Skin of body (tissue), 2 donors: ENCODE results near the gene TXNRD3. TPM values are rescaled to one million over a fixed set of nuclear protein-coding genes. Genes with fewer than 3 reads are reported as not detected.

ENCODE experiments used
- DNase-seq: peaks from one replicate; lab custom pipeline; 2025; lab: John Stamatoyannopoulos, UW
- total RNA-seq: library from RNA; depleted of rRNA; stranded (reverse); fragments of >200 nt; gene quantifications from one replicate; pipeline ENCODE4 v1.2.3, GENCODE V29; 2014

The TXNRD3 gene
- 13.6 TPM for total RNA-seq

DNA sequence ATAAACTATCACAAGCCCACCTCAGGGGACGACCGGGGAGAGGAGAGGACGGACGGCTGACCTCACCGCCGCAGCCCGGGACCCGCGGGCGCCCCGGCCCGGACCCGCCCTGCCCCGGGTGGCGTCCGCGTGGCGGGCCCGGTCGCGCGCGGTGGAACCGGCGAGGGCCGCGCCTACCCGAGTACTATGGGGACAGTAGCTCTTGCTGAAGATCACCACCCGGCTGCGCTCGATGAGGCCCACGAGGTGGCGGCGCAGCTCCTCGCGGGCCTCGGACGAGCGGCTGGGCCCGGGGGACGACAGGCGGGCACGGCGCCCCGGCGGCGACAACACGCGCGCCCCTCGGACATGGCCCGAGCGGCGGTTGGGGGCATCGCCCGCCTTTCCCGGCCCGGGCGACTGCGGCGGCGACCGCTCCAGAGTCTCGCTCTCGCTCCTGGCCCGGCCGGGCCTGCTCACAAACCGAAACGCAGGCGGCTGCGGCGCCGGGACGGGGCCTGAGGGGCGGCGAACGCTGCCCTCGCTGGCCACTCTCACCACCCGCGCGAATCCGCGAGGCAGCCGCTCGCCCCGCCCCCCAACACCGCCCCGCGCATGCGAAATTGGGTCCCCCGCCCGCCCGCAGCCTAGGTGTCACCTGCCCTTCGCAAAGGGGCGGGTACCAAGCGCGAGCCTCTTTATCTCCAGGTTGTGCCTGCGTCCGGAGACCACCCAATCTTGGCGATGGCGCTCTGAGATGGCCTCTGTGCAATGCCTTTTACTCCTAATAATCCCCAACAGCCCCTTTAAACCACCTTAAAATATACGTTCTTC, at the start of gene TXNRD3:
Gene TXNRD3, minus strand, starts transcription at position 554 of the 813 bp plus-strand sequence.
- DNase-seq, result no peak

DNA sequence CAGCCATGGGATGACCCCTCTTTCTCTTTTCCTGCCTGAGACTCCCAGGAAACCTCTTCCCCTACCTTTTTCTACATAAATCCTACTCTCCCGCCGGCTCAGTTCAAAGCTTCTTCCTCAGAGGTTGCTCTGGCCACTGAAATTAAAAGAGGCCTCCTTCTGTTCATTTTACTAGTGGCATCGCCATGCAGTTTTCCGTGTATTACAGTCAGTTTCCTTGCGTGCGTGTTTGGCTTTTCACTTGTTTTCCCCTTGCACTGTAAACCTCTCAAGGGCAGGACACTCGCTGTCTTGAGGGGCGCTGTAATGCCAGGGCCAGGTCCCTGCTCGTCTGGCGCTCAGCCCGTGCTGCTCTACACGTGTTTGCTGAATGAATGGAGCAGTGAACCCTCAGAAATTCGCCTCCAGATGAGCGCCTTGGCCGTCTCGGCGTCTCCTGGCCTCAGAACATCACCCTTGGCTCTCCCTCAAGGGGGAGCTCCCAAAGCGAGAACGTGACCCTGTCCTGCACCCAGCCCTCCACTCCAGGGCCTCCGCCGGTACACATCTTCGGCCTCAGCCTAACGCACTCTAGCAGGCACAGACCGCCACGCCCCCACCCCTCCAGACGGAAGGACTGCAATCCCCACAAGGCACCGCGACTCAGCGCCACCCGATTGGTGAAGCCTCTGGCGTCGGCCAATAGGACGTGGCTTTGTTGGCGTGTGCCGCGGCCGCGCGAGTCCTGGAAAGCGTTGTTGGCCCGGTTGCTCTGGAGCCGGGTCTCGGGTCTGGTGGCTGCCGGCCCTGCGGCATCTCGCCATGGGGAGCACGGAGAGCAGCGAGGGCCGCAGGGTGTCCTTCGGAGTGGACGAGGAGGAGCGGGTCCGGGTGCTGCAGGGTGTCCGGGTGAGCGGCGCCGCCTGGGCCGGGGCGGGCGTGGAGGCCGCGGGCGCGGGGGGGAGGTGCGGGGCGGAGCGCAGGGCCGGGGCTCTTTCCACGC, 48.9 kb upstream of the TXNRD3 start, which contains the start of gene CHCHD6:
Gene CHCHD6, plus strand, starts transcription at position 729 of the 982 bp plus-strand sequence. Its CDS starts 73 bp downstream, at position 802.
- peak; percentile 93 for DNase-seq

DNA sequence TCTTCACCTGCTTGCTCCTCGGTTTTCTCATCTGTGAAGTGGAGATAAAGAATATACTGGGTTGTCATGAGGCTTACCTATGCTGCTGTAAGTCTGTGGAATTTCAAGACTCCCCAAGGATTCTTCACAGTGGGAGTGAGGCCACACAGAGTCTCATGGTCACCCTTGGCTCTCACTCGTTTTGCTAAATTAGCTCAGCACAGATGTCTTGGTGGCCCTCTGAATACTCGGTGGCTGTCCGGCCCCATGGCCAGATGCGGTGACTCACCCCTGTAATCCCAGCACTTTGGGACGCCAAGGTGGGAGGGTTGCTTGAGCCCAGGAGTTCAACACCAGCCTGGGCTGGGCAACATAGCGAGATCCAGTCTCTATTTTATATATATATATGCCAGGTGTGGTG, 44.1 kb upstream of the TXNRD3 start:
- no peak for DNase-seq

DNA sequence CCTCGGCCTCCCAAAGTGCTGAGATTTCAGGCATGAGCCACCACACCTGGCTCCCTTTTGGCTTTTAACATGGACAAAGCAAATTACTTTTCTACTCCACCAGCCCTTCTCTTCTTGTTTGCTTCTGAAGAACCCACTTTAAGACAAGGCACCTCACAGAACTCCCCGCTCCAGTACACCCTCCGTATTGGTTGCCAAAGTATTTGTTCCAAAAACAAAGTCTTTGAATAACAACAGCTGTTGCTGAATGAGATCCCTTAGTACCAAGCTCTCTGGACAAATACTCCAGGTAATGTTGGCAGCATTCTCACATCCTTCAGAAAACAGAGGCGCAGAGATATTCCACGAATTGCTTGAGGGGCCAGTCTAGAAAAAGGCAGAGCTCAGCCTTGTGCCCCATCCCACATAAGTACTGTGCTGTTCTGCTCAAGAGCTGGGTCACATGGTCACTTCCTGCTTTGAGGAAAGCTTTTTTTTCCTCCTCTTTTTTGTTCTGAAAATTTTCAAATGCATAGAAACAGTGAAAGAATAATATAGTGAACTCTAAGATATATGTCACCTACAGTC, 41.9 kb upstream of the TXNRD3 start:
- no peak for DNase-seq

DNA sequence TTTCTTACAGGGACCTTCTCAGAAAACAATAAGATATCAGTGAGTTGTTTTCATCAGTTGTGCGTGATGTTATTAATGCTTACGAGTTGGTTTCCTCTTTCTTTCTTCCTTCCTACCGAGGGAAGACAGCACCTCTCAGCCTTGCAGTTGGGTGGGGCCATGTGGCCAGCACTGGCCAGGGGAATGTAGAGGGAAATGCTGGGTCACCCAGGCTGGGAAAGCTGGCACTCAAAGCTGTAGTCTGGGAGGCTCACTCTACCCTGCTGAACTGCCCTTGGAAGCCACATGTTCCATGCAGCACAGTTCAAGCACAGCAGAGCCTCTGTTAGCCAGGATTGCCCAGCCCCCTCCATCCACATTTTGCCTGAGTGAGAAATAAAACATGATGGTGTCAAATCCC, 39.0 kb upstream of the TXNRD3 start:
- no peak for DNase-seq

DNA sequence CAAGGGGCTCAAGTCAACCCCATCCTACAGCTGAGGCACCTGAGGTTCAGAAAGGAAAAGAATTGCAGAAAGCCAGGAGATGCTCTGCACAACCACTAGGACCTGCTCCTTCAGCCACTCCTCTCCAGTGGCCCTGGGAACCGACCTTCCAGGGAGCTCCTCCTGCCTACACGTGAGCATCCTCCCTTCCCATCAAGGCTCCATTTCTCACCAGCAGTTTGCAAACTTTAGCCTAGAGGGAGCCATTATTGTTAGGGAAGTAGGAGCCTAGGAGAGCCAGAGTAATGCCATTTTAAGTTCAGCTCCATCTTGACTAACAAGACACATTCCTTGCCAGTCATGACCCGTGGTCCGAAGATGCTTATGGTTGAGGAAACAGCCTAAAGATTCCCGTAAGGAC, 37.9 kb upstream of the TXNRD3 start:
- DNase-seq, result no peak

DNA sequence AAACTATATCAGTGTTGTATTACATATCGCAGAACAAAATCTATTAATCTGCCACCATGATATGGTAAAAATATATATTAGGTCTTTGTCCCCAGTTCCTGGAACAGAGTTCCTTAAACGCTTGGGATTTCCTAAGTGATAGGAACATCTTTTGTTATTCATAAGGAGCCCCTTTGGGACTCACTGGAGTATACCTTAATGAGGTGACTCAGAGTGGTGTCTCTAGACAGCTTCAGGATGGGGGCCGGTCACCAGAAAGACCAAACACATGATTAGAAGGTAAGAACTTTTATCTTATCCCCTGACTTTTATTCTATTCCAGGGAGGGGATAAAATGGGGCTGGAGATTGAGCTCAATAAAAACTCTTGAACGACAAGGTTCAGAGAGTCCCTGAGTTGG, 36.8 kb upstream of the TXNRD3 start:
- no peak for DNase-seq

DNA sequence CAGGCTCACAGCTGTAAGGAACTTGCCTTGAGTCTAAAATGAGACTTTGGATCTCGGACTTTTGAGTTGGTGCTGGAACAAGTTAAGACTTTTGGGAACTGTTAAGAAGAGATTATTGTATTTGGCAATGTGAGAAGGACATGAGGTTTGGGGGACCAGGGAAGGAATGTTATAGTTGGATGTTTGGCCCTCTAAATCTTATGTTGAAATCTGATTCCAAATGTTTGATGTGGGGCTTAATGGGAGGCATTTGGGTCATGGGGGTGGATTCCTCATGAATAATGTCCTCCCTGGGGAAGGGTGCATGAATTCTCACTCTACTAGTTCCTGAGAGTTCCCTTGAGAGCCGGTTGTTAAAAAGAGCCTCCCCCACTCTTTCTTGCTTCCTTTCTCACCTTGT, 30.6 kb upstream of the TXNRD3 start:
- DNase-seq, result no peak

DNA sequence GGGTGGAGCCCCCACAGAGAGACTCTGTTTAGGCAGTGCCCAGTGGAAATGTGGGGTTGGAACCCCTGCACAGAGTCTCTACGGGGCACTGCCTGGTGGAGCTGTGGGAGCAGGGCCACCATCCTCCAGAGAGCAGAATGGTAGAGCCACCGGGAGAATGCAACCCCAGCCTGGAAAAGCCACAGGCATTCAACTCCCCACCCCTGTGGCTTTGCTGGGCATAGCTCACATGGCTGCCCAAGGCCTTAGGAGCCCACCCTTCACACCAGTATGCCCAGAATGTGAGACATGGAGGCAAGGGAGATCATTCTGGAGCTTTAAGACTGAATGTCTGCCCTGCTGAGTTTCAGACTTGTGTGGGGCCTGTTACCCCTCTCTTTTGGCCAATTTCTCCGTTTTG, 30.1 kb upstream of the TXNRD3 start:
- DNase-seq, result no peak

DNA sequence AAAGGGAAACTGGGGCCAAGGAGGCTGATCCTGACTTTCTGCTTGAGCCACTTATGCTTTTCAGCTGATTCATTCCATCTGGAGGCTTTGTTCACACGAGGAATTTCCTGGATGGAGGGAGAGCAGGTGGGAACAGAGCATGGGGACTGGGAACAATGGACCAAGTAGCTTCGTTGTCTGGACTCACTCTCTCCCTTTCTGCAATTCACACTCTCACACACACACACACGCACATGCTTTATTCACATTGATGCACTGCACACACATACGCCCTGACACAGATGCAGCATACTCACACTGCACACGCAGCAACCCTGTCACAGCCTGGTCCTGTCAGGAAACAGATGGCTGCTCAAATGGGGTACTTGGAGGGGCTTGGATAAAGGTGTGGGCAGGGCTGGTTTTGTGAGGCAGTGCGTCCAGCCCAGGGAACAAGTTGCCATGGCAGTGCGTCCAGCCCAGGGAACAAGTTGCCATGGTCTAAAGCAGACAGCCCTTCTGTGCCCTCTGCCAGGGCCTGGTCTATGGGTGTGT, 29.4 kb upstream of the TXNRD3 start:
- DNase-seq, result peak; percentile 15

DNA sequence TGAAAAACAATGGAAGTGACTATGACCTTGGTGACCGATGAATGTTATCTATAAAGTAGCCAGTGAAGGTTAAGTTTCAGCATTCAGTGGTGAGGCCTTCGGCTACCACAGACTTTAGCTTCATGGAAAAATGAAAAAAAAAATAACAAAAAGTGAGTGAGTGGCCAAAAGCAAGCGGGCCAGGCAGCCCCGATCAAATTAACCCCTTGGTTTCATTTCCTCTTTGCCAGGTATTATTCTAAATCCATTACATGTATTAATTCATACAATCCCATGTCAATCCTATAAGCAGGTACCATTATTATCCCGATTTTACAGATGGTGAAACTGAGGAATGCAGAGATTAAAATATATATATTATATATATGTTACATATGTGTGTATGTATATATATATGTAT, 28.1 kb upstream of the TXNRD3 start:
- DNase-seq, result no peak

DNA sequence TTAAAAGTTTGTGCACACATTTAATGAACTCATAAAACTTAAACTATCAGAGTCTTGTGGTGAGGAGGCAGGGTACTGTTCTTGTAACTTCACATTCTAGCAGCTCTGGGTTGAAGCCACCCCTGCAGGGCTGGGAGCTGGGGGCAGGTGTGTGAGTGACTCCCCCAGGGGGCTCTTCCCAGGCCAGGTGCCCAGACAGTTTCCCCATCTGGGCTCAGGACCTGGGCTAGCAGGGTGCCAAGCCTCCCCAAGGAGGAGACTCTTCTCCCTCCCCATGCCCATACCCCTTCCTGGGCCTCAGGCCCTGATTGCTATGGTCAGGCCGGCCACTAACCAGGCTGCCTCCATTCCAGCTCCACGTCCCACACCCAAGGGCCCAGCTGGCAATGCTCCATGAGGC, 27.1 kb upstream of the TXNRD3 start:
- no peak for DNase-seq

DNA sequence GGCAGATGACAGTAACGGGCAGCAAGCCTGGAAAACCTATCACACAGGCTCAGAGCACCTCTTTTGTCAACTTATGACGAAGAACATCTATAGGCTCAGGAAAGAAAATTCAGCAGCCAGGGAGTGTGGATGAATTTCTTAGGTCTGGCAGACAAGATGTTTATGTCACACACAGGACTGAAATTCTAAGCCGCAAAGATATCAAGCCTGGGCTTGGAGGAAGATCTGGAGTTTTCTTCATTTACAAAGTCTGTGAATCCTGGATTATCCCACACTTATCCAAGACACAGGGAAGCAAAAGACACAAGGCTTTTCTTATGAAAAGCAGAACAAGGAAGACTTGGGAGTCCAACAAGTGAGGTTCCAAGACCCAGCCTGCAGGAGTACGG, 25.7 kb upstream of the TXNRD3 start:
- no peak for DNase-seq

DNA sequence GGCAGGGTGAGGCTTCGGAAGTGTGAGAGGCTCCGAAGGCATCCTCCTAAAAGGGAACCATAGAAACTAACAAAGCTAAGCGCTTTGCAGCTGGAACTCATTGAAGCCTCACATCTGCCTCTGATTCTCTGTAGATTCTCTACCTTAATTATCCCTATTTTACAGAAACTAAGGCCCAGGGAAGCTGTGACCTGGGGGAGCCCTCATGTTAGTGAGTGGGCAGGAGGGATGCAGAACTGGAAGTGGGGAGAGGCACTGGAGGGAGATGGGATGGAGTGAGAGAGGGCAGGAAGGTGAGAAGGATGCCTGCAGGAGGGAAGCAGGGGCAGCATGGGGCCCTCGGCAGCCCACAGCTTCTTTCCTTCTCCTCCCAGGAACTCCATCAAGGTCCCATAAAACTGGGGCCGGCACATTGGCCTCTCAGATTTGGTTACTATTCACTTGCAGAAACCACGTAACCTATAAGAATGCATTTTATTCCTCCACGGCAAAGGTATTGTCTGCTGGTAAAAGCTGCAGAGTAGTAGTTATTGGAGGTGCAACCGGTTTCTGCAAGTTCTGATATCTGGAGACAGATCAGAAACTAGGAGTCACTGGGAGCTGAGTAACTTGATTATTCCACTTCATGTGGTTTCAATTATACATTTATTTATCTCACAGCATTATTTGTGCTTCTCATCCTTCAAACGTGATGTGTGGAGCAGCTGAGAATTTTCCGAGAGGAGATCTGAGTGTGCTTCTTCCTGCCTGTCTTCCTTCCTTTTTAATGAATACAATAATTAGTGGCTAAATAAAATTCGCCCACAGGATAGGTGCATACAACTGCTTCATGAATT, 25.1 kb upstream of the TXNRD3 start:
- peak; percentile 1 for DNase-seq

DNA sequence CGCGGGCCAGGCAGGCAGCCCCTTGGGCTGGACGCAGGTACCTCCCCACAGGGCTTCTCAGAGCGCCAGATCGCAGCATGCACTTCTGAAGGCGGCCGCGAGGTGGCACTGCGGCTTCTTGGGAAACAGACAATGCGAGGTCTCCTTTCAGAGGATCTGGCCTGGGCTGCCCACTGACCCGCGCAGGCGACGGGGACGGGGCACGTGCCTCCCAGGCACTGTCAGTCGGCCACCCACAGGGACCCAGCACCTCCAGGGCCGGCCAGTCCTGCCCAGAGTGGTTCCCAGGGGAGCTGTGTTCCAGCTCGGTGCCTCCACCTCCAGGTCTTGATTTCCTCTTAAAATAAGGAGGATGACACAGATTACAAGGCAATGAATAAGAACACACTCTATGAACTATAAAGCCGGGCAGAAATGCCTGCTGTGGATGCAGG, 24.4 kb upstream of the TXNRD3 start:
- DNase-seq, result peak; percentile 9

DNA sequence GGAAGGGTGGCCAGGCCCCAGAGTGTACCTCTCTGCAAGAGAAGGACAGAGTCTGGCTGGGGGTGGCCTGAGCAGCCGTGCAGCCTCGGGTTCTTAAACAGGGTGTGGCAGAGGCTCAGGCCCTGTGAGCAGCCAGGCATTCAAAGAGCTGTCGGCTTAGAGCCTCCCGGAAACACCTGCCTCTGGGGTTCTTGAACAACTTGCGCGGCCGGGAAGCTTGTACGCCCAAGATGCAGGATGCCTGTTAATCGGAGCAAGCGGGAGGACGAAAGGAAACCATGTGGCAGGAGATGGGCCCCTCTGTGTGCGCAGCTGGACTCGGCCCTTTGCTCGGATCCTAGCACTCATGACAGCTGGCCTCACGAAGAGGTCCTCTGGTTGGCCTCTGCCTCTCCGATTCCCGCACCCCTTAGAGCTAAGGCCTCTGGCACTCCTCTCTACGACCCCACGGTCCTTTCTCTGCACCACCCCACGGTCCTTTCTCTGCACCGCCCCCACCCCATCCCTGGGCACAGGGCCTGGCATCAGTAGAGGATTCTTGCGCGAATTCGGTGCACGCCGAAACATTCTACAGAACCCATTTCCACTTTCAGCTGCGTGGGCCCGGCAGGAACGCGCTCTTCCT, 23.9 kb upstream of the TXNRD3 start:
- no peak for DNase-seq

DNA sequence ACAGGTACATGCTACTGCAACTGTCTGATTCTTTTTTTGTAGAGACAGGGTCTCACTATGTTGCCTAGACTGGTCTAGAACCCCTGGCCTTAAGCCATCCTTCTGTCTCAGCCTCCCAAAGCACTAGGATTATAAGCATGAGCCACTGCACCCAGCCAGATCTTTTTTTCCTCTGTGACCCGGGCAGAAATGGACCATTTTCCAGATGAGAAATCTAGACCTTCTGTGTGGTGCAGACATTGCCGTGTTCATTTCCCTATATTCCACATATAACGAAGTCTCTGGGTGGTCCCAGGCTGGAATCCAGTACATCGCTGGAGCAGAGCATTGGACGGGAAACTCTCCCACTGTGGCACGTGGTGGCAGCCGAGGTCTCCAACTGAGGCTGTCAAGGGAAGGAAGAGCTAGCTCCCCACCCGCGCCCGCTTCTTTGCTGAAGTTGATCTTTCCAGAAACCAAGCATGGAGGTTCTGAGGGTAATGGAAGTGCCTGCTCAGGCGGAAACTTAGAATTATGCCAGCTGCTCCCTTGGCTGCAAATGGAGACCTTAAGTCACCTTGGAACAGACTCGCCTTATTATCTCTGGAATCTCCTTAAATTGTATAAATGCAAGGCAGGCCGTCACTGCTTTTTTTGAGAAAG, 23.1 kb upstream of the TXNRD3 start:
- DNase-seq, result no peak

DNA sequence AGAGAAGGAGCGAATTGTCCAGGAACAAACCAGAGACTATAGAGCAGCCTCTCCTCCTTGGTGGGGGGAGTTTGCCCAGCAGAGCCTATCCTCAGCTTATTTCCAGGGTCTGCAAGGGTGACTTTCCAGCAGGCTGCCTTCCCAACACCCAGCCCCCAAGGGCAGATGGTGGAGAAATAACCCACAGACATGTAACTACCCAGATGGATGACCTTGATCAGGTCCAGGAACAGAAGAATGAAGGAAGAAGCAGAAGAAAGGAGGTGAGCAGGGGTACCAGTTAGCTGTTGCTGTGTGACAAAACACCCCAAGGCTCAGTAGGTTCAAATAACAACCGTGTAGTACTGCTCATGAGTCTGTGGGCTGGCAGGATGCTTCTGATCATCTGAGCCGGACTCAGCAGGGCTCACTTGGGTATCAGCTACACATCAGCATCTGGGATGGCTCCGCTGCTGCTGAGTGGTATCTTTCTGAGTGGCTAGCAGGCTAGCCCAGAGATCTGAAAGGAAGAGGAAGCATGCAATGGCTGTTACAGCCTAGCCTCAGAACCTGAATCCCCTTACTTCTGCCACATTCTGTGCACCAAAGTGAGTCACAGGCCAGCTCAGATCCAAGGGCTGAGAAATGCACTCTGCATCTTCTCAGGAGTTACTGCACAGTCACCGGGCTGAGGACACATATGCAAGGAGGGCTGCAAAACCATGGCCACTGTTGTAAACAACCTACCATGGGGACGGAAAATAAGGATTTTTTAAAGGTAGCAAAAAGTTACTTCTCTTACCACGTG, 22.2 kb upstream of the TXNRD3 start:
- DNase-seq, result no peak

DNA sequence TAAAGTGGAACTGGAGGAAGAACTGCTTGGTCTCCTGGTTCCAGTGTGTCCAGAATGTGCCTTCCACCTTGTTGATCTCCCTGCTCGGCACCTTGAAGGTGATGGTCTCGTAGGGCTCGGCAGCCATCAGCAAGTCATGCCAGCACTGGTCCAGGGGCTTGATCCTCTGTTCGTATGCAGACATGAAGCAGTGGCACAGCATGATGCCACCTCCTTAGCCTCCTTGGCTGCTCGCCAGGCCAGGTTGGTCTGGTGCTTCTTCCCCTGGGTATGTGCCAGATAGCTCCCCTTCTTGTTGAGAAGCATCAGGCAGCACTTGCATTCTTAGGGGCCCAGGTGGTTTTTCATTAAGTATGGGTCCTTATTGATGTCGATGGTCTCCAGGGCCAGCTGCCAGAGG, 17.8 kb upstream of the TXNRD3 start:
- no peak for DNase-seq
